ENCODE data around the gene KPNA1.

DNA sequence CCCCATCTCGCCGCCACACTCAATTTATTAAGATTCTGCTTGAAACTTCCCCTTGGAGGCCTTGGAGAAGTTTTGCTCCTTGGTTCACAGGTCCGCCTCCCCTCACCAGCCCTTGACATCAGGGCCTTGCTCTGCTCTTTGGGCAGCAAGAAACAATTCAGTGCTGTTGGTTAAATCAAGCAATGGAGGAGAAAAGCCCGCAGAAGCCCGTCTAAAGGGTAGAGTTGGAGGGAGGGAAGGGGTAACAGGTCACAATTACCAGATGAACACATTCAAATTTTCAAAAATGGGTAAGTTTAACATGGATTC, 48.9 kb upstream of the KPNA1 start:
- TF ChIP-seq, protein P1, sequence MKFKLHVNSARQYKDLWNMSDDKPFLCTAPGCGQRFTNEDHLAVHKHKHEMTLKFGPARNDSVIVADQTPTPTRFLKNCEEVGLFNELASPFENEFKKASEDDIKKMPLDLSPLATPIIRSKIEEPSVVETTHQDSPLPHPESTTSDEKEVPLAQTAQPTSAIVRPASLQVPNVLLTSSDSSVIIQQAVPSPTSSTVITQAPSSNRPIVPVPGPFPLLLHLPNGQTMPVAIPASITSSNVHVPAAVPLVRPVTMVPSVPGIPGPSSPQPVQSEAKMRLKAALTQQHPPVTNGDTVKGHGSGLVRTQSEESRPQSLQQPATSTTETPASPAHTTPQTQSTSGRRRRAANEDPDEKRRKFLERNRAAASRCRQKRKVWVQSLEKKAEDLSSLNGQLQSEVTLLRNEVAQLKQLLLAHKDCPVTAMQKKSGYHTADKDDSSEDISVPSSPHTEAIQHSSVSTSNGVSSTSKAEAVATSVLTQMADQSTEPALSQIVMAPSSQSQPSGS (CRISPR knock-in tag; IDR thresholded peaks at IDR 0.05; ENCODE audit: borderline replicate concordance, low read depth): no peak
- TF ChIP-seq, protein P2, sequence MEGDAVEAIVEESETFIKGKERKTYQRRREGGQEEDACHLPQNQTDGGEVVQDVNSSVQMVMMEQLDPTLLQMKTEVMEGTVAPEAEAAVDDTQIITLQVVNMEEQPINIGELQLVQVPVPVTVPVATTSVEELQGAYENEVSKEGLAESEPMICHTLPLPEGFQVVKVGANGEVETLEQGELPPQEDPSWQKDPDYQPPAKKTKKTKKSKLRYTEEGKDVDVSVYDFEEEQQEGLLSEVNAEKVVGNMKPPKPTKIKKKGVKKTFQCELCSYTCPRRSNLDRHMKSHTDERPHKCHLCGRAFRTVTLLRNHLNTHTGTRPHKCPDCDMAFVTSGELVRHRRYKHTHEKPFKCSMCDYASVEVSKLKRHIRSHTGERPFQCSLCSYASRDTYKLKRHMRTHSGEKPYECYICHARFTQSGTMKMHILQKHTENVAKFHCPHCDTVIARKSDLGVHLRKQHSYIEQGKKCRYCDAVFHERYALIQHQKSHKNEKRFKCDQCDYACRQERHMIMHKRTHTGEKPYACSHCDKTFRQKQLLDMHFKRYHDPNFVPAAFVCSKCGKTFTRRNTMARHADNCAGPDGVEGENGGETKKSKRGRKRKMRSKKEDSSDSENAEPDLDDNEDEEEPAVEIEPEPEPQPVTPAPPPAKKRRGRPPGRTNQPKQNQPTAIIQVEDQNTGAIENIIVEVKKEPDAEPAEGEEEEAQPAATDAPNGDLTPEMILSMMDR (IDR thresholded peaks at IDR 0.05): no peak
- TF ChIP-seq, protein P3, sequence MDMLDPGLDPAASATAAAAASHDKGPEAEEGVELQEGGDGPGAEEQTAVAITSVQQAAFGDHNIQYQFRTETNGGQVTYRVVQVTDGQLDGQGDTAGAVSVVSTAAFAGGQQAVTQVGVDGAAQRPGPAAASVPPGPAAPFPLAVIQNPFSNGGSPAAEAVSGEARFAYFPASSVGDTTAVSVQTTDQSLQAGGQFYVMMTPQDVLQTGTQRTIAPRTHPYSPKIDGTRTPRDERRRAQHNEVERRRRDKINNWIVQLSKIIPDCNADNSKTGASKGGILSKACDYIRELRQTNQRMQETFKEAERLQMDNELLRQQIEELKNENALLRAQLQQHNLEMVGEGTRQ (CRISPR knock-in tag; IDR thresholded peaks at IDR 0.05): no peak
- TF ChIP-seq, protein P4, sequence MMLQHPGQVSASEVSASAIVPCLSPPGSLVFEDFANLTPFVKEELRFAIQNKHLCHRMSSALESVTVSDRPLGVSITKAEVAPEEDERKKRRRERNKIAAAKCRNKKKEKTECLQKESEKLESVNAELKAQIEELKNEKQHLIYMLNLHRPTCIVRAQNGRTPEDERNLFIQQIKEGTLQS (CRISPR knock-in tag; conservative IDR thresholded peaks at IDR 0.05): no peak
- TF ChIP-seq, protein P5, sequence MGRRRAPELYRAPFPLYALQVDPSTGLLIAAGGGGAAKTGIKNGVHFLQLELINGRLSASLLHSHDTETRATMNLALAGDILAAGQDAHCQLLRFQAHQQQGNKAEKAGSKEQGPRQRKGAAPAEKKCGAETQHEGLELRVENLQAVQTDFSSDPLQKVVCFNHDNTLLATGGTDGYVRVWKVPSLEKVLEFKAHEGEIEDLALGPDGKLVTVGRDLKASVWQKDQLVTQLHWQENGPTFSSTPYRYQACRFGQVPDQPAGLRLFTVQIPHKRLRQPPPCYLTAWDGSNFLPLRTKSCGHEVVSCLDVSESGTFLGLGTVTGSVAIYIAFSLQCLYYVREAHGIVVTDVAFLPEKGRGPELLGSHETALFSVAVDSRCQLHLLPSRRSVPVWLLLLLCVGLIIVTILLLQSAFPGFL (CRISPR knock-in tag; IDR thresholded peaks at IDR 0.05; ENCODE audit: borderline replicate concordance): no peak
- TF ChIP-seq CBFB (CRISPR knock-in tag; IDR thresholded peaks at IDR 0.05; ENCODE audit: low read depth): no peak
- TF ChIP-seq, protein P6, sequence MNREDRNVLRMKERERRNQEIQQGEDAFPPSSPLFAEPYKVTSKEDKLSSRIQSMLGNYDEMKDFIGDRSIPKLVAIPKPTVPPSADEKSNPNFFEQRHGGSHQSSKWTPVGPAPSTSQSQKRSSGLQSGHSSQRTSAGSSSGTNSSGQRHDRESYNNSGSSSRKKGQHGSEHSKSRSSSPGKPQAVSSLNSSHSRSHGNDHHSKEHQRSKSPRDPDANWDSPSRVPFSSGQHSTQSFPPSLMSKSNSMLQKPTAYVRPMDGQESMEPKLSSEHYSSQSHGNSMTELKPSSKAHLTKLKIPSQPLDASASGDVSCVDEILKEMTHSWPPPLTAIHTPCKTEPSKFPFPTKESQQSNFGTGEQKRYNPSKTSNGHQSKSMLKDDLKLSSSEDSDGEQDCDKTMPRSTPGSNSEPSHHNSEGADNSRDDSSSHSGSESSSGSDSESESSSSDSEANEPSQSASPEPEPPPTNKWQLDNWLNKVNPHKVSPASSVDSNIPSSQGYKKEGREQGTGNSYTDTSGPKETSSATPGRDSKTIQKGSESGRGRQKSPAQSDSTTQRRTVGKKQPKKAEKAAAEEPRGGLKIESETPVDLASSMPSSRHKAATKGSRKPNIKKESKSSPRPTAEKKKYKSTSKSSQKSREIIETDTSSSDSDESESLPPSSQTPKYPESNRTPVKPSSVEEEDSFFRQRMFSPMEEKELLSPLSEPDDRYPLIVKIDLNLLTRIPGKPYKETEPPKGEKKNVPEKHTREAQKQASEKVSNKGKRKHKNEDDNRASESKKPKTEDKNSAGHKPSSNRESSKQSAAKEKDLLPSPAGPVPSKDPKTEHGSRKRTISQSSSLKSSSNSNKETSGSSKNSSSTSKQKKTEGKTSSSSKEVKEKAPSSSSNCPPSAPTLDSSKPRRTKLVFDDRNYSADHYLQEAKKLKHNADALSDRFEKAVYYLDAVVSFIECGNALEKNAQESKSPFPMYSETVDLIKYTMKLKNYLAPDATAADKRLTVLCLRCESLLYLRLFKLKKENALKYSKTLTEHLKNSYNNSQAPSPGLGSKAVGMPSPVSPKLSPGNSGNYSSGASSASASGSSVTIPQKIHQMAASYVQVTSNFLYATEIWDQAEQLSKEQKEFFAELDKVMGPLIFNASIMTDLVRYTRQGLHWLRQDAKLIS (CRISPR knock-in tag; IDR thresholded peaks at IDR 0.05; ENCODE audit: borderline replicate concordance): no peak
- TF ChIP-seq SMAD4 (CRISPR knock-in tag; IDR thresholded peaks at IDR 0.05): no peak
- TF ChIP-seq, protein P7, sequence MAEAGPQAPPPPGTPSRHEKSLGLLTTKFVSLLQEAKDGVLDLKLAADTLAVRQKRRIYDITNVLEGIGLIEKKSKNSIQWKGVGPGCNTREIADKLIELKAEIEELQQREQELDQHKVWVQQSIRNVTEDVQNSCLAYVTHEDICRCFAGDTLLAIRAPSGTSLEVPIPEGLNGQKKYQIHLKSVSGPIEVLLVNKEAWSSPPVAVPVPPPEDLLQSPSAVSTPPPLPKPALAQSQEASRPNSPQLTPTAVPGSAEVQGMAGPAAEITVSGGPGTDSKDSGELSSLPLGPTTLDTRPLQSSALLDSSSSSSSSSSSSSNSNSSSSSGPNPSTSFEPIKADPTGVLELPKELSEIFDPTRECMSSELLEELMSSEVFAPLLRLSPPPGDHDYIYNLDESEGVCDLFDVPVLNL (CRISPR knock-in tag; IDR thresholded peaks at IDR 0.05; ENCODE audit: borderline replicate concordance, low read depth): no peak
- TF ChIP-seq SMAD3 (CRISPR knock-in tag; IDR thresholded peaks at IDR 0.05; ENCODE audit: borderline replicate concordance): no peak
- TF ChIP-seq MYBL2 (CRISPR knock-in tag; IDR thresholded peaks at IDR 0.05): no peak
- no peak for TF ChIP-seq JUN (CRISPR knock-in tag; IDR thresholded peaks at IDR 0.05)

Data from WTC11 (cell line).